DND-41 (cell line): ENCODE measurements around the gene NPC2.

Experiments used
- EZH2 ChIP-seq: IDR thresholded peaks from 3 replicates; pipeline ENCODE4 v1.6.1; 2012; ENCODE audit warnings: borderline replicate concordance, low read depth, mild to moderate bottlenecking, moderate library complexity, low read length, inconsistent platforms; ENCODE audit not compliant: severe bottlenecking
- TF ChIP-seq, protein P1 (sequence below): IDR thresholded peaks from 2 replicates; pipeline ENCODE4 v1.5.1; 2012; ENCODE audit warnings: borderline replicate concordance, low read length, moderate library complexity, mild to moderate bottlenecking; ENCODE audit not compliant: poor library complexity, severe bottlenecking; ENCODE audit errors: extremely low read depth

DNA sequence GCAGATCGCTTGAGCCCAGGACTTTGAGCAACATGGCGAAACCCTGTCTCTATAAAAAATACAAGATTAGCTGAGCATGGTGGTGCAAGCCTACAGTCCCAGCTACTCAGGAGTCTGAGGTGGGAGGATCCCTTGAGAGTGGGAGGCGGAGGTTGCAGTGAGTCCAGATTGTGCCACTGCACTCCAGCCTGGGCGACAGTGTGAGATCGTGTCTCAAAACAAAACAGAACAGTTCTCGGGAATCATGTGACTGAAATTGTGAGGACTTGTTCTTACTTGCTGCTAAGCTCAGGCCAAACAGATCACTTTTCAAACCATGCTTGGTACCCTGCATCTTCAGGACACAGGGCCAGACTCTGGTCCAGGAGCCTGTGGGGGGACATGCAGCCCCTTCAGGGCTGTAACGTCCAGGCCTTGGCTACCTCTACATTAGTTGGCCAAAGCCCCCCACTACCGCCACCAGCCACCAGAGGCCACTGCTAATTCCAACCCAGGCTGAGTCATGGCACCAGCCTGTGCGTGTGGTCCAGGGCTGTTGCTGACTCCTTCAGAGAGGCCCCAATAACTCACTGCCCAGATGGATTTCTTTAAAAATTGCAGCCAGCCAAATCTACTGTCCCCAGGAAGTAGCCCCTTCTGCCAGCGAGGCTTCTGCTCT is 33.7 kb downstream of the NPC2 start:
- TF ChIP-seq EZH2: no peak
- TF ChIP-seq, protein P1, sequence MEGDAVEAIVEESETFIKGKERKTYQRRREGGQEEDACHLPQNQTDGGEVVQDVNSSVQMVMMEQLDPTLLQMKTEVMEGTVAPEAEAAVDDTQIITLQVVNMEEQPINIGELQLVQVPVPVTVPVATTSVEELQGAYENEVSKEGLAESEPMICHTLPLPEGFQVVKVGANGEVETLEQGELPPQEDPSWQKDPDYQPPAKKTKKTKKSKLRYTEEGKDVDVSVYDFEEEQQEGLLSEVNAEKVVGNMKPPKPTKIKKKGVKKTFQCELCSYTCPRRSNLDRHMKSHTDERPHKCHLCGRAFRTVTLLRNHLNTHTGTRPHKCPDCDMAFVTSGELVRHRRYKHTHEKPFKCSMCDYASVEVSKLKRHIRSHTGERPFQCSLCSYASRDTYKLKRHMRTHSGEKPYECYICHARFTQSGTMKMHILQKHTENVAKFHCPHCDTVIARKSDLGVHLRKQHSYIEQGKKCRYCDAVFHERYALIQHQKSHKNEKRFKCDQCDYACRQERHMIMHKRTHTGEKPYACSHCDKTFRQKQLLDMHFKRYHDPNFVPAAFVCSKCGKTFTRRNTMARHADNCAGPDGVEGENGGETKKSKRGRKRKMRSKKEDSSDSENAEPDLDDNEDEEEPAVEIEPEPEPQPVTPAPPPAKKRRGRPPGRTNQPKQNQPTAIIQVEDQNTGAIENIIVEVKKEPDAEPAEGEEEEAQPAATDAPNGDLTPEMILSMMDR: peak; percentile 64
